NT2/D1 (cell line): Measurements from ENCODE around the gene PELI3.

ENCODE experiments used
- SUZ12 ChIP-seq: IDR thresholded peaks from 2 replicates; pipeline ENCODE4 v1.6.1; 2011; ENCODE audit not compliant: insufficient read length, insufficient read depth; ENCODE audit errors: extremely low read depth
- YY1 ChIP-seq: IDR thresholded peaks from 2 replicates; pipeline ENCODE4 v1.6.1; 2011; ENCODE audit not compliant: insufficient read length, insufficient read depth
- ZNF274 ChIP-seq: IDR thresholded peaks from 2 replicates; pipeline ENCODE4 v1.6.1; 2011; ENCODE audit warnings: mild to moderate bottlenecking, low read depth, low read length

DNA sequence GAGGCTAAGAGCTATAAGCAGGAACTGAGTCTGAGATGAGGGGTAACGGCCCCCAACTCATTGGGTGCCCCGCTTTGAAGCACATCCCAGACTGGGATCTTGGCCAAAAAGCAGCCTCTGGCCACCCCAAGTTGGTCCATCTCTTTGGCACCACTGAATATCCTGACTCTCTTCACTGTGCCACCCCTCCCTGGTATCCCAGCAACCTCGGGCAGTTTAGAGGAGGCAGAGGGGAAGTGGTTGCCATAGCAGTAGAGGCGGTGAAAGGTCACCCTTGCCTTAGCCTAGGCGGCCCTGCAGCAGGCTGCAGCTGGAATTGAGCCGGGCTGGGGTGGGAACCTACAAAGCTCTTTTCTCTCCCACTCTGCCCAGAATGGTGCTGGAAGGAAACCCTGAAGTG lies 1.1 kb downstream of the PELI3 start:
- no peak for TF ChIP-seq ZNF274
- TF ChIP-seq YY1 = no peak
- no peak for TF ChIP-seq SUZ12
